C4-2B (cell line): ENCODE data around the gene RNMT.

Experiments used
- H3K27ac ChIP-seq: fragments of 450-650 bp; 2 replicates; pipeline ENCODE4 v1.5.1; 2017
- ZFX ChIP-seq: fragments of 450-650 bp; IDR thresholded peaks from 2 replicates; pipeline ENCODE4 v1.6.1; 2017
- TF ChIP-seq, protein P1 (sequence below): fragments of 450-650 bp; conservative IDR thresholded peaks from 2 replicates; pipeline ENCODE4 v1.5.1; 2017; ENCODE audit warnings: mild to moderate bottlenecking

Gene RNMT

DNA sequence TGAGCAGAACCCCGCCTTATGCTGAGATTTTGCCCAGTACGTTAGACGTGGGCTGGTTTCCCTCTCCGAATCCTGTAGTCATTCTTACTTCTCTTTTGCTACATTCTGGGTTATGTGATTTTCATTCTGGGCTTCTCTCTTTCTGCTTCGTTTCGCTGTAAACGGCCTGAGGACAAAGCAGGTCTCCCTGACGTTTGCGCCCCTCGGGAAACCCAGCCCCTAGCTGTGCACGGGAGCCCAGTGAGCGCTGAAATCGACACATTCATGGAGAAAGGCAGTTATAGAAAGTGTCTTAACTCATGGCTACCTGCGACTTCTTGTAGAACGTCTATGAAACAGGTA, 74.8 kb downstream of the RNMT start:
- TF ChIP-seq, protein P1, sequence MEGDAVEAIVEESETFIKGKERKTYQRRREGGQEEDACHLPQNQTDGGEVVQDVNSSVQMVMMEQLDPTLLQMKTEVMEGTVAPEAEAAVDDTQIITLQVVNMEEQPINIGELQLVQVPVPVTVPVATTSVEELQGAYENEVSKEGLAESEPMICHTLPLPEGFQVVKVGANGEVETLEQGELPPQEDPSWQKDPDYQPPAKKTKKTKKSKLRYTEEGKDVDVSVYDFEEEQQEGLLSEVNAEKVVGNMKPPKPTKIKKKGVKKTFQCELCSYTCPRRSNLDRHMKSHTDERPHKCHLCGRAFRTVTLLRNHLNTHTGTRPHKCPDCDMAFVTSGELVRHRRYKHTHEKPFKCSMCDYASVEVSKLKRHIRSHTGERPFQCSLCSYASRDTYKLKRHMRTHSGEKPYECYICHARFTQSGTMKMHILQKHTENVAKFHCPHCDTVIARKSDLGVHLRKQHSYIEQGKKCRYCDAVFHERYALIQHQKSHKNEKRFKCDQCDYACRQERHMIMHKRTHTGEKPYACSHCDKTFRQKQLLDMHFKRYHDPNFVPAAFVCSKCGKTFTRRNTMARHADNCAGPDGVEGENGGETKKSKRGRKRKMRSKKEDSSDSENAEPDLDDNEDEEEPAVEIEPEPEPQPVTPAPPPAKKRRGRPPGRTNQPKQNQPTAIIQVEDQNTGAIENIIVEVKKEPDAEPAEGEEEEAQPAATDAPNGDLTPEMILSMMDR = peak; percentile 42
- no peak for TF ChIP-seq ZFX
- no peak overlapping the region for H3K27ac ChIP-seq

DNA sequence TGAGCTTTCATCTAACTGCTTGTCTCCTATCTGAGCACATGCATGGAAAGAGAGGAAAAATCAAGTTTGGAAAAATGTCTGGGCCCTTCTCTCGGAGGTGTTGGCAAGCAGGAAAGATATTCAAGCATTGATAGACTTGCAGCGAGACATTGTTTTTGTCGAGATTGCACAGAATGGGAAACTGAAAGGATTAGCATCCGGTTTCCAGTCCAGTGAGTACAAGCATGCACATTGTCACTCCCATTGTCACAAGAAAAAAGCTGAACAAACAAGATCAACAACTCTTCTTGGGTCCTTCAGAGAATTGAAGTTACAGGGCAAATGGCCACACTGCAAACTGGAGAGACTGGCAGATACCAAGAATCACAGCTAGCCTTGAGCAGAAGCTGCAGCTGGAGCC, 77.8 kb downstream of the RNMT start:
- no peak overlapping the region for H3K27ac ChIP-seq
- no peak for TF ChIP-seq ZFX
- TF ChIP-seq, protein P1 = no peak

DNA sequence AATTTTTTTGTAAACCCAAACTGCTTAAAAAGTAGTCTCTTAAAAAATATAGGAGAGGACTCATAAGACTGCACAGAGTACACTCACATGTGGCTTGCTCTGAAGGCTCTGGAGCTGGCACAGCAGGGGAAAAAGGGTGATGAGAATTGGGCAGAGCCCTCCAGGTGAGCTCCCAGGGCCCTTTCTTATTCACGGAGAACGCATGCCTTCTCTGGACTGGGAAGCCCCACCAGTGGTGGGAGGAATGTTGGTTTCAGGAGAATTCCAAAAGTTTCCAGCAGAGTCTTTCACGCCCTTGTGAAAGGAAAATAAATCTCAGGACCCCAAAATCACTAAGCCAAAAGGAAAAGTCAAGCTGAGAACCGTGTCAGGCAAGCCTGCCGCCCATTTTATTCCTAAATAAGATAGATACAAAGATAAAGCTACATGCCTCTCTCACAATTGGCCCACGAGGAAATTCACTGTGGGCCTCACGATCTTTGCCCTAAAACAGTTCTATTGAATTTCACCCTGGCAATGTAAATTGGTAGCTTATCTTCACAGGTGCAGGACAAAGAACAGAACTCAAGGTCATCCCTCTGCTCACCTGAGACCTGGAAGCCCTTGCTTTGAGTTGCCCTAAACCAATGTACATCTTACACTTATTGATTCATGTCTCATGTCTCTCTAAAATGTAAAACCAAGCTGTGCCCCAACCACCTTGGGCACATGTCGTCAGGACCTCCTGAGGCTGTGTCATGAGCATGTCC, 82.0 kb downstream of the RNMT start:
- H3K27ac ChIP-seq = peak overlapping the region; percentile 19; the same call in 1 of the 2 replicates

DNA sequence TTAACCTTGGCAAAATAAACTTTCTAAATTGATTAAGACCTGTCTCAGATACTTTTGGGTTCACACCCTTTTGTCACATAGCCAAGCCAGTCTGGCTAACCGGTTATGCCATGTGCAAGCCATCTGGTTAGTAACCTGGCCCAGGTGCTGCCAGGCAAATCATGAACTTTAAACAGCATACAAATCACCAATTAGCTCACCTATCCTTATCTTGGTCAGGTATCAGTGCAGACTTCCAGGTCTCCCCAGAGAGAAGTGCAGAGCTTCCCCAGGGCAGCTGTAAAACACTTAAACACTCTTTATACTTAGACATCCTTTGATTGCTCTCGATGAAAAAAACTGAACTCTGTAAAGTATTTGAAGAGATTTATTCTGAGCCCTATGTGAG, 82.6 kb downstream of the RNMT start:
- TF ChIP-seq, protein P1 = no peak
- TF ChIP-seq ZFX = no peak
- peak overlapping the region; percentile 19; the same call in 1 of the 2 replicates for H3K27ac ChIP-seq

More for the DNA sequence above, 82.0 kb downstream of the RNMT start:
- TF ChIP-seq ZFX = no peak
- TF ChIP-seq, protein P1 = no peak

DNA sequence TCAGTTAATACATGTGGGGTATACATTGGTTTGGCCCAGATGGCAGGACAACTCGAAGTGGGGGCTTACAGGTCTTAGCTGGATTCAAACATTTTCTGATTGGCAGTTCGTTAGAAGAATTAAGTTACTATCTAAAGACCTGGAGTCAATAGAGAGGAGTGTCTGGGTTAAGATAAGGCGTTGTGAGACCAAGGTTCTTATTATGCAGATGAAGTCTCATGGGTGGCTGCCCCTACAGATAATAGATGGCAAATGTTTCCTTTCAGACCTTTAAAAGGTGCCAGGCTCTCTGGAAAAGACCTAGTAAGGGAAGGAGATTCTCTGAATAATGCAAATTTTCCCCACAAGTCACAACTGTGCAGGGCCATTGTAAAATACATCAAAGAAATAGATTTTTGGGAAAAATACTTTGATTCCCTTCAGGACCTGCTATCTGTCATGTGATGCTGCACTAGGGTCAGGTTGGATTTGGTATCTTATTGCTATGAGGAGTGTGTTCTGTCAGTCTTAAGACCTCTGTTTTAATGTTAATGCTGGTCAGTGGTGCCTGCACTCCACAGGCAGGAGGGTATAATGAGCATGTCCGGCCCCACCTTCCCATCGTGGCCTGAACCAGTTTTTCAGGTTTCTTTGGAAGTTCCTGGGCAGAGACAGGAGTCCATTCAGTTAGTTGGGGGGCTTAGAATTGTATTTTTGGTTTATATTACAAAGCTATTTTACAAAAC, 83.2 kb downstream of the RNMT start:
- TF ChIP-seq ZFX = no peak
- TF ChIP-seq, protein P1 = no peak
- H3K27ac ChIP-seq = peak overlapping the region; percentile 21; the same call in 1 of the 2 replicates

DNA sequence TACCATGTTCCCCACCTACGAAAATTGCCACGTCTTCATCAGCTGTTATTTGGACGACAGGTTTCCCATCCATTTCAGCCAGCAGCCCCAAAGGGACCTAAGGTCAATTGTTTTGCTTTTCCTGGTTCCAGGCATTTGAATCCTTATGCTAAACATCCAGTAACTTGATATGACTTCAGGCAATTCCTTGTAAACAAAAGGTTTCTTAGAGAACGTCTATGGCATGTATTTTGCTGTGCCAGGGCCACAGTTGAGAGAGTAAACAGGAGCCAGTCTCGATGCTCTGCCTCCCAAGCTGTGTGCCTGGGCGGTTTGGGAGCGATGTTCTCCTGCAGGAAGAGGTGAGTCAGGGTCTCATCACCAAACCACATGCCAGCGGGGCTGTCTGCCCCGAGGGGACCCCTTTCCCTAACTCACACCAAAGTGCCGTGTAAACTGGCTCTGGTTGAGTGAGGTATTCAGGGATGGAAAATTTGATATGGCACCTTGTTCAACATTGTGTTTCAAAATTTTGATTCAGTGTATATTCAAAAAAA, 84.5 kb downstream of the RNMT start:
- TF ChIP-seq, protein P1 = no peak
- TF ChIP-seq ZFX = no peak
- peak overlapping the region; percentile 10; the same call in 1 of the 2 replicates for H3K27ac ChIP-seq

DNA sequence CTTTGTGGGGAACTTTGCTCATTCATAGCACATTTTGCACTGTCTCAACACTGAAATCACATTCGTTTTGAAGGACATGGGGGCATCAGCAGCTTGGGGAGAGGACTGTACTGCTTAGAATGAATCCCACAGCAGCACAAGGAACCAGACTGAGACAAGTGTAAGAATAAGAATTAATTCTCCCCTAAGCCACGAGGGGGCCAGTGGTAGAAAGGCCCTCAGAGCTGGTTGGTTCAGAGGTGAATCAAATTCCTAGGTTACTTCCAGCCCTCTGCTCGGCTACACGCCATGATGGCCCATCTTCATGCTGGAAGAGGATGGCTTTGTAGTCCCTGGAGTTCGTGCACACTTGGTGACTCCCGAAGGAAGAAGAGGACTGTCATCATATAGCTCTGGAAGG, 85.5 kb downstream of the RNMT start:
- no peak for TF ChIP-seq ZFX
- TF ChIP-seq, protein P1 = peak; percentile 33
- no peak overlapping the region for H3K27ac ChIP-seq
